Measurements from ENCODE around the gene NCS1.

Gene NCS1

GRCh38 chr9:130215341-130216119 is 43.3 kb downstream of the NCS1 start:
- no peak for DNase-seq

GRCh38 chr9:130217838-130218237 is 45.6 kb downstream of the NCS1 start:
- DNase-seq = no peak

GRCh38 chr9:130219661-130220096 is 47.5 kb downstream of the NCS1 start:
- no peak for DNase-seq

GRCh38 chr9:130220352-130220751 is 48.1 kb downstream of the NCS1 start:
- no peak for DNase-seq

- DNase-seq = no peak
Measured at GRCh38 chr9:130222833-130223232, 50.6 kb downstream of the NCS1 start.

GRCh38 chr9:130225071-130225470 is 52.9 kb downstream of the NCS1 start:
- DNase-seq = no peak

GRCh38 chr9:130225586-130225985 is 53.4 kb downstream of the NCS1 start:
- no peak for DNase-seq

- no peak for DNase-seq
Measured at GRCh38 chr9:130226112-130226511, 53.9 kb downstream of the NCS1 start.

- no peak for DNase-seq
Measured at GRCh38 chr9:130227833-130228232, 55.6 kb downstream of the NCS1 start.

GRCh38 chr9:130229759-130230158 is 57.6 kb downstream of the NCS1 start:
- DNase-seq = no peak

GRCh38 chr9:130230631-130231030 is 58.4 kb downstream of the NCS1 start:
- DNase-seq = no peak

- DNase-seq = no peak
Measured at GRCh38 chr9:130232899-130233586, 60.8 kb downstream of the NCS1 start.

- DNase-seq = no peak
Measured at GRCh38 chr9:130233587-130233945, 61.4 kb downstream of the NCS1 start.

- DNase-seq = no peak
Measured at GRCh38 chr9:130234340-130235260, 62.4 kb downstream of the NCS1 start.

GRCh38 chr9:130235558-130236435 is 63.6 kb downstream of the NCS1 start:
- DNase-seq = peak; percentile 67

- DNase-seq = no peak
Measured at GRCh38 chr9:130236436-130236985, 64.3 kb downstream of the NCS1 start.

GRCh38 chr9:130237076-130237475 is 64.9 kb downstream of the NCS1 start:
- no peak for DNase-seq

- no peak for DNase-seq
Measured at GRCh38 chr9:130237763-130238524, 65.7 kb downstream of the NCS1 start.

- DNase-seq = no peak
Measured at GRCh38 chr9:130239363-130239695, 67.1 kb downstream of the NCS1 start.

GRCh38 chr9:130239741-130240241 is 67.6 kb downstream of the NCS1 start:
- DNase-seq = peak; percentile 40

Data from stimulated activated CD4-positive, alpha-beta T cell treated with anti-CD3 and anti-CD28 coated beads, Interleukin-12 subunit alpha, Interleukin-12 subunit beta, amount 100 ng/mL, for 4 hours (primary cell).